ENCODE data around the gene DLST.

DNA sequence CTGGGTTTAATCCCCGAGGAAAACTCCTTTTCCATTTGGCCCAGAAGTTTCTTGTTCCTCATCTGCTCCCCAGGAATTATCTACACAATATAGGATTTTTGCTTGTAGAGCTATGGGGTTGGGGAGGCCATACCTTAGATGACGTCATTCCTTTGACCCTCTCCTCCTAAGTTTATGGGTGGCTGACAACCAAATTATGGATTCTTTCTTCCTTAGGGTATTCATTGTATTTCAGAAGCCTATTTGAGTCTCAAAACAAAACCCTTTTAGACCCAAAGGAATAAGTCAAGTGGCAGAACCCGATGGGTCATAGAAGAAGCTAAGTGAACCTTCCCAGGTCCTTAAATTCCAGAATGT is 20.0 kb upstream of the DLST start:
- TF ChIP-seq, protein P1, sequence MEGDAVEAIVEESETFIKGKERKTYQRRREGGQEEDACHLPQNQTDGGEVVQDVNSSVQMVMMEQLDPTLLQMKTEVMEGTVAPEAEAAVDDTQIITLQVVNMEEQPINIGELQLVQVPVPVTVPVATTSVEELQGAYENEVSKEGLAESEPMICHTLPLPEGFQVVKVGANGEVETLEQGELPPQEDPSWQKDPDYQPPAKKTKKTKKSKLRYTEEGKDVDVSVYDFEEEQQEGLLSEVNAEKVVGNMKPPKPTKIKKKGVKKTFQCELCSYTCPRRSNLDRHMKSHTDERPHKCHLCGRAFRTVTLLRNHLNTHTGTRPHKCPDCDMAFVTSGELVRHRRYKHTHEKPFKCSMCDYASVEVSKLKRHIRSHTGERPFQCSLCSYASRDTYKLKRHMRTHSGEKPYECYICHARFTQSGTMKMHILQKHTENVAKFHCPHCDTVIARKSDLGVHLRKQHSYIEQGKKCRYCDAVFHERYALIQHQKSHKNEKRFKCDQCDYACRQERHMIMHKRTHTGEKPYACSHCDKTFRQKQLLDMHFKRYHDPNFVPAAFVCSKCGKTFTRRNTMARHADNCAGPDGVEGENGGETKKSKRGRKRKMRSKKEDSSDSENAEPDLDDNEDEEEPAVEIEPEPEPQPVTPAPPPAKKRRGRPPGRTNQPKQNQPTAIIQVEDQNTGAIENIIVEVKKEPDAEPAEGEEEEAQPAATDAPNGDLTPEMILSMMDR (IDR thresholded peaks at IDR 0.05; ENCODE audit: insufficient read depth, low read length) = no peak
- no peak for TF ChIP-seq POLR2AphosphoS5 (IDR thresholded peaks at IDR 0.05; ENCODE audit: low read depth)

Data from HL-60 (cell line).